Tibial nerve (tissue), 3 donors: ENCODE measurements around the gene NFIB.
A peak's percentile ranks its signal among the peaks of the same experiment; 100 is the strongest.

Experiments used
- CTCF ChIP-seq, 5 experiments: fragments of 200-600 bp in 3 of 5; fragments of 450-650 bp in 2 of 5; sonication (generic) in 3 of 5; IDR thresholded peaks; one replicate each; pipeline ENCODE4 v1.5.1; 2016 to 2019; ENCODE audit warnings: antibody characterized with exemption in 5 of 5, mild to moderate bottlenecking in 3 of 5, moderate library complexity in 2 of 5
- POLR2A ChIP-seq, 2 donors: fragments of 450-650 bp; IDR thresholded peaks; one replicate each; pipeline ENCODE4 v1.6.1; 2017; ENCODE audit warnings: antibody characterized with exemption in 2 of 2, mild to moderate bottlenecking in 2 of 2, moderate library complexity in 2 of 2

DNA sequence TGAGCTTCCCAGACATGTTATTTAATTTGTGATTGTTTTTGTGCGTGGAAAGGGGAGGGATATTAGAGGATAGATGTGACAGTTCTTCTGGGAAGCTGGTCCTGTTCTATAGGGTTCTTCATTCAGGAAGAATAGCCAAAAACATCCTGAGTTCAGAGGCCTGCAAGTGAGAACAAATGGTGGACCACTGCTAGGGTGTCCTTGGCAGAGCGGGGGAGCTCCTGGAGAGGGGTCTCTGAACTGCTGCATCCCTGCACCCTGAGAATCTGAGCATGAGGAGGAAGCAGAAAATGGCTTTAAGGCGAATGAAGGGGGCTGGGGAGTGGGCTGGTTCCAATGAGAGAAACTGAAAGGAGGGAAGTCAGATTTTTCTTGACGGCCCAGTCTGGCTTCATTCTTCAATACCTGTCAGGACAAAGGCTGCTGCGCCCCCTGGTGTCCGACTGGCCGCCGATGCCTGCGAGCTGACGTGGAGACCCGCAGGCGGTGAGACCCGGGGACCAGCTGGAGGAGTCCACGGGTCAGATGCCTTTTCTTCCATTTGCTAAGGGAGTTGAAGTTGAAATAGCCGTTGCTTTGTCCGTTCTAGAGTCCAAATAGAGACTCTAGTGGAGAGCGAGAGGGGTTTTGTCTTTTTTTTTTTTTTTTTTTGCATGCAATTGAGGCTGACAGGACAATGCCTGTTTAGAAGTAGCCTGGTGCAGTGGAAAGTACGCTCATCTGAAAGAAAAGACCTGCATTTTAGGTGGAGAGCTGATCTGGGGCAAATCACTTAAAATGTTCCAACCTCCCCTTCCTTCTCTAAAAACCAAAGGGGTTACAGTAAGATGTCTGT is 39.5 kb upstream of the NFIB start:
- TF ChIP-seq POLR2A (IDR thresholded peaks at IDR 0.05) = no peak
- peak; percentile 69 to 93 (median 91) for TF ChIP-seq CTCF (IDR thresholded peaks at IDR 0.05)
